Globus pallidus (tissue), 1 donor: ENCODE results near the gene CCDC9B.
A peak's percentile ranks its signal among the peaks of the same experiment; 100 is the strongest.

Experiments used
- DNase-seq: peaks from one replicate; pipeline ENCODE4 v3.0.0-alpha.2; 2015; ENCODE audit warnings: low spot score

CCDC9B gene

DNA sequence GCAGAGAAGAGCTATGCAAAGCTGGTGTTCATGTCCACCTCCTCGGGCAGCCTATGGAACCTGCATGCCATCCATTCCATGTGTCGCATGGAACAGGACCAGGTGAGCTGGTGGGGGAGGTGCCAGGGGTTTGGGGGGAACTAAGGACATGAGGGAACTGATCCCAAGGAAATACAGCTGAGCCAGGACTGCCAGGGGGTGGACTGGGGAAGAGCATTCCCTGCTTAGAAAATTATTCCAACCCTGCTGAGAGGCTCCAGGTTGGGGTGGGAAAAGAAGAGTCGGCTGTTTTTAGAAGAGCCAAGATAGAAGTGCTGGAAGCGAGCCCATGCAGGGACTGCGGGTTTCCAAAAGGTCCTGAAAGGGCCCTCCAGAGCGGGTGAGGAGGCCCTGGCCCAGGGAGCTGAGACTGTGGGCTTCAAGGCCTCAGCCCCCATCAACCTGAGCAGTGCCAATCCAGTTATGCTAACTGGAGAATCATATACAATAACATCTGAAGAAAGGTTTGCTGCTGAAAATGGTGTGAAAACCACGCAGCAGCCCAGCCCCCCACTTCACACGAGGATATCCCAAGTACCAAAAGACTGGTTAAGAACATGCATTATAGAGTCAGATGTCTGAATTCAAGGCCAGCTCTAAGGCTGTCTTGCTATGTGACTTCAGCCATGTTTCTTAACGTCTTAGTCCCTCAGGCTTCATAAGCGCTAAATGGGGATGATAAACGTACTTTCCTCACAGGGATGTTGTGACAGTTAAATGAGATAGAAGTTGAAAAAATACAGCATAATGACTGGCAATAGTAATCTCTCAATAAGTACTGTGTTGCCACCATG lies 25.1 kb upstream of the CCDC9B start:
- DNase-seq = no peak

DNA sequence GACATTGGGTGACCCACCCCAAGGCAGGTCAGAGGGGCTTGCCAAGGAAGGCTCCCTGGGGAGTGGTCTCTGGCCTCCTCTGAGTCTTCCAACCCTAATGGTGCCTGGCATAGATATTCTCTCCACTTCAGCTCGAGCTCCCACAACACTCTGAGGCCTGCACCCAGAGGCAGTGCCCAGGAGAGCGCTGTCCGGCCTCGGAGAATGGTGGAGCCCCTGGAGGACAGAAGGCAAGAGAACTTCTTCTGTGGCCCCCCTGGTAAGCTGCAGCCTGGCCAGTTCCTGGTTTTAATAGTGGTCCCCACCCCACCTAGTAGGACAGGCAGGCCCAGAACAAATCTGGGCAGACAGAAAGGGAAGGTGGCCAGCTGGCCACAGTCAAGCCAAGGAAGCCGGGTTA lies 24.3 kb upstream of the CCDC9B start:
- no peak for DNase-seq

DNA sequence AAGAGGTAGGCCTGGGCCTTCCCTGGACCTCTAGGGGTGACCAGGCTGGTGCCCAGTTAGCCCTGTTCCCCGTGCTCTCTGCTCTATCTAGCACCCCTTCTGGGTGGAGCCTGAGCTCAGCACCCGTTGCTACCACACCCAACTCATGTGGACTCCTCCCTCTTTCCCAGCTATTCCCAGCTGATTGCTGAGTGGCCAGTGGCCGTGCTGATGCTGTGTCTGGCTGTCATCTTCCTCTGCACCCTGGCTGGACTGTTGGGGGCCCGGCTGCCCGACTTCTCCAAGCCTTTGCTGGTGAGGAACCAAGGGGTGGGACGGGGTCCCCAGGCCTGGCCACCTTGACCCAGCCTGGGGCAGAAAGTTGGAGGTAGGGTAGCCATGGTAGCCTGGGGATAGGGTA lies 23.5 kb upstream of the CCDC9B start:
- DNase-seq = no peak

DNA sequence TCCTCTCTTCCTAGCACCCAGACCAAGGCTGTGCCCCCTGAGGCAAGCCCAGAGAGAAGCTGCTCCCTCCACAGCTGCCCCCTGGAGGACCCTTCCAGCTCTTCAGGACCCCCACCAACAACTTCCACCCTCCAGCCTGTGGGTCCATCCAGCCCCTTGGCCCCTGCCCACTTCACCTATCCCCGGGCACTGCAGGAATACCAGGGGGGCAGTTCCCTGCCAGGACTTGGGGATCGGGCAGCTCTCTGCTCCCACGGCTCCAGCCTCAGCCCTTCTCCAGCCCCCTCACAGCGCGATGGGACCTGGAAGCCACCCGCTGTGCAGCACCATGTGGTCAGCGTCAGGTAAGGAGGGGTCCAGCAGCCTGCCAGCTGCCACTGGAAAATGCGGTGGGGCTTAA lies 22.9 kb upstream of the CCDC9B start:
- DNase-seq = no peak

DNA sequence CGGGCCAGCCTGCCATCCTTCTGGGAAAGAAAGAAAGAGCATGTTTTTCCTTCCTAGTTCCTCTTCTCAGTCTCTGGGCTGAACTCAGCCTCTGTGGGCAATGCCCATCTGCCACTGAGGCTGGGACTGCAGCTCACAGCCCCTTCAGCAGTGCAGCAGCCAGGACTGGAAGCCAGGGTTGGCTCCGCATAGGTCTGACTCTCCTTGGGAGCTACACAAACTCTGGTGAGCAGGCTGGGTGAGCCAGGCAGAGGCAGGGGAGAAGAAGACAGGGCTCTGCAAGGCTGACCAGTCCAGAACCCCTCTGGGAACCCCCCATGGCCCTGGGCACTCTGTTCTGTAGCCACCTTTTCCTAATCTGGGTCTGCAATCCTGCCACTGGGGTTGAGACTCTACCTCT lies 20.9 kb upstream of the CCDC9B start:
- DNase-seq = no peak

DNA sequence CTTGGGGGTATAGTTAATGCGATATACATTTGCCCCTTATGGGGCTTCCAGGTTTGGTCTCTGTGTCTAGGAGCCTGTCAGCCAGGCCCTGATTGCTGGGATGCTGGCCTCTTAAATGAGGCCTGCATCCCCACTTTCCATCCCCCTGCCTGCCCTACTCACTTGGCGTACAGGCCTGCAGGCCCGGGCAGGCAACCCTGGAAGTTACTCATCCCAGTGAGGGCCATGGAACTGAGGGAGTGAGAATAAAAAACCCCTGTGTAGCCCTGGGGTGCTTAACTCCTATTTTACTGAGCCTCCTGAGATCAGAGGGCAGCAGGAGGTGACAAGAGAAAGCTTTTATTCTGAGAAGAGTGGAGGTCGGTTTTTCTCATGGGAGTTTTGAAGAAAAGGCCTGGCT lies 19.3 kb upstream of the CCDC9B start:
- DNase-seq = no peak

DNA sequence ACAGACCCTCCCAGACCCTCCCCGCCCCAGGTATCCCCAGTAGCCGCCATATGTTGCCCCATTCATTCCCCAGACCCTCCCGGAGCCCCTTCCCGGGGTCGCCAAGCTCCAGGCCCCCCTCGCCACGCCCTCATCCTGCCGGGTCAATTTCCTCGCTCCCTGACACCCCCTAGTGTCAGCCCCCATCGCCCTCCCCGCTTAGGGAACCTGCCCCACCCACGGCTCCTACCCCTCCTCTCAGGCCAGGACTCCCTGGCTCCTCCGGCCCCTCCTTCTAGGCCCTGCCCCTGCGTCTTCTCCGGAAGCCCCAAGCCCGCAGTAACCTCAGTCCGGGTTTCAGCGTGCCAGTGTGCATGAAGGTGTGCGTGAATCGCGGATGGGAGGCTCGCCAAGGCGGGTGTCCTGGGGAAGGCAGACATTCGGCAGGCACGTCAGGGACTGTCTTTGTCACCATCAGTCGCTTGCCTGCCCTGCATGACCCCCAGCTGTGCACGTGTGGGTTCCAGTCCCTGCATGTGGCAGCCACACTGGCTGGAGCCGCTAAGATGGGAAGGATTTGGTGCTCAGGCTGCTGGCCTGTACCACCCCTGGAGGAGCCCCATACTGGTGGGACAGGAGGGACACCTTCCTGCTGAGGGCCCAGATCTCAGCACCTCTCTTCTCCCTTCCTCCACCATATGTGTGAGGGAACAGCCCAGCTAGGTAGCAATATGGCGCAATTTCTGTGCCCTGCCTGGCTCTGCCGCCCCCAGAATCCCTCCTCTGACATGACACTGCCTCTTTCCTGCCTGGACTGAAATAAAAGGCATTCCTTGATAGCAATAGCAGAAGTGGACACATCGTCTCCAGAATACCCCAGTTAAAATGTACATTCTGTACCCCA lies 18.0 kb upstream of the CCDC9B start:
- DNase-seq = no peak

DNA sequence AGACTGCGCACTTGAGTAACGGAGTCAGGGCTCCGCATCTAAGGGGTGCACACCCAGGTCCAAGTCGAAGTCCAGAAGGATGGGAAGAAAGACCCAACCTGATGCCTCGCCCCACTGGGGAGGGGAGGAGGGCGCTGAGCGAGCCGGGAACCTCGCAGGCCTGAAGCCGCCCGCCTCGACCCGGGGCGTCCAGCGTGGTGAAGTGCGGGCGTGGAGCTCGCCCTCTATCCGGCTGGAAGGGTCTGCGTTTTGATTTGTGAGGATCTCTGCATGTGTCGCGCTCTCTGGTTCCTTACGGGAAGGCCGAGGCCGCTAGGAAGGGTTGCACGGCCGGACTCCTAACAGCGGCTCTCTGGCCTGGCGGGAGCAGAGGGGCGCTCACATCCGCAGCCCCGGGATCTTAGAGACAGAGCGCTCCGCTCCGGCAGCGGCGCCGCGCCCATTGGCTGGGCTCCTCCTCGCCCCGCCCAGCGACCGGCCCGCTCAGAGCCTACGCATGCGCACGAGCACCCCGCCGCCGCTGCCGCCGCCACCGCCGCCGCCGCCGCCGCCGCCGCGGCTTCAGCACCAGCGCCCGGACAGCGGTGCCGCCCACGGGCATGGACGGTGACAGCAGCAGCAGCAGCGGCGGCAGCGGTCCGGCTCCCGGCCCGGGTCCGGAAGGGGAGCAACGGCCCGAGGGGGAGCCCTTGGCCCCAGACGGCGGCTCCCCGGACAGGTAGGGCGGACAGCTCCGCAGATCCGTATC lies 17.2 kb upstream of the CCDC9B start, which contains the start of gene DISP2:
Gene DISP2 (plus strand): TSS at position 497 of the 748 bp plus-strand sequence. CDS start 103 bp downstream, at position 600.
- DNase-seq = peak; percentile 85

DNA sequence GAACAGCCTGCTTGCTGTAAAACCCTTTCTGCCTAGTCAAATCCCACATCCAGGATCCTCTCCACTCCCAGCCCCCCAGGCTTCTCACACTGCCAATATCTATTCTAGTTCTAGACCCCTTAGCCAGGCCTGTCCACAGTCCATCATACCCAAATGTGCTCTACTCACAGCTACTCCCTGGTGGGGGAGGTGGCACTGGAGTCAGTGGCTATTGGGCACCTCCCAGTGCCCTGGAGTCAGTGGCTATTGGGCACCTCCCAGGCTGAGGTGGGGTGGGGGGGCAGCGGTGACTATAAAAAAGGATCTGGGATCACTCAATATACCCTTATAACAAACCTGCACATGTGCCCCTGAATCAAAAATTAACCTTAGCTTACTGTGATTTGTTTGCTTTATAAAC lies 16.5 kb upstream of the CCDC9B start:
- DNase-seq = no peak

DNA sequence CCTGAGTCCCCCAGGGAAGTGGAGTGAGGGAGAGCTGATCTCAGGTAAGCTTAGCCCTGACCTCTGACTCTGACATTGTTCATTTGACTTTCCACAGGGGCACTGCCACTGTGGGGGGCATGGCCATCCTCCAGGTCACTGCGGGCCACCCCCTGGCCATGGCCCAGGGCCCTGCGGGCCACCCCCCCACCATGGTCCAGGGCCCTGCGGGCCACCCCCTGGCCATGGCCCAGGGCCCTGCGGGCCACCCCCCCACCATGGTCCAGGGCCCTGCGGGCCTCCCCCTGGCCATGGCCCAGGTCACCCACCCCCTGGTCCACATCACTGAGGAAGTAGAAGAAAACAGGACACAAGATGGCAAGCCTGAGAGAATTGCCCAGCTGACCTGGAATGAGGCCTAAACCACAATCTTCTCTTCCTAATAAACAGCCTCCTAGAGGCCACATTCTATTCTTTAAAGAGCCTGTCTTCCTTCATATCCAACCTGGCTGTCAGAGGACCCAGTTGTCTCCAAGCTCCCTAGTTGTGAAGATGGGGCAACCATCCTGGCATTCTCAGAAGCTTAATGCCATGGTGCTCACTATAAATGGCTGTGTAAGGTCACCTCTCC lies 15.3 kb upstream of the CCDC9B start:
- no peak for DNase-seq

DNA sequence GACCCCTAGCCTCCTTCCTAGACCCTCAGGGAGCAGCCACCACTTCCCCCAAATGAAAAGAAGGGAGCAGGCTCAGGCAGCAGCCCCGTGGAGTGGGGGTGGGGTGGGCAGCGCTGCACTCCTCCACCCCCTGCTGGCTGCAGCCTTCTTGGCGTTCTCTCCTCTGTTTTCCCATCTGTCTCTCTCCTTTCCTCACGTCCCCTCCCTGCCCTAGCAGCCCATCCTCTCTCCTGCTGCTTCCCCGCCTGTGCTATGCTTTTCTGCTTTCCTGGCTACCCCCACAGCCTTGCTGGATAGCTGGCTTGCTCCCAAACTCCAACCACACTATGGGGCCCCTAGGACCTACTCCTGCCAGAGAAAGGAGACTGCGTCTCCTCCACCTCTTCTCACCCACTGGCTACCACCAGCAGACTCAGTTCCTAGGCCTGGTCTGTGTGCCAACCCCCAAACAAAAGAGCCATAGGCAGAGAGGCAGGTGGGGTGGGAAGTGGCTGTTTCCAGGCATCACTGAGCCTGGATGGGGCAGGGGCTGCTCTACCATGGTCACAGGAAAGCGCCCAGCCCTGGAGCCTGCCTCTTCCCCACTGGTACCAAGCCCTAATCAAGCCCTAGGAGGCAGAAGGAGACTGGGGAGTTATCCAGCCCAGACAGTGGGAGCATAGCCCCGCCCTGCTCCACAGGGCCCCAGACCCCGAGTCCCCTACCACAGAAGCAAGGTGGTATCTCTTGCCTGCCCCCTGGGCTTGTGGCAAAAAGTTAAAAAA lies 13.9 kb upstream of the CCDC9B start:
- DNase-seq = no peak

DNA sequence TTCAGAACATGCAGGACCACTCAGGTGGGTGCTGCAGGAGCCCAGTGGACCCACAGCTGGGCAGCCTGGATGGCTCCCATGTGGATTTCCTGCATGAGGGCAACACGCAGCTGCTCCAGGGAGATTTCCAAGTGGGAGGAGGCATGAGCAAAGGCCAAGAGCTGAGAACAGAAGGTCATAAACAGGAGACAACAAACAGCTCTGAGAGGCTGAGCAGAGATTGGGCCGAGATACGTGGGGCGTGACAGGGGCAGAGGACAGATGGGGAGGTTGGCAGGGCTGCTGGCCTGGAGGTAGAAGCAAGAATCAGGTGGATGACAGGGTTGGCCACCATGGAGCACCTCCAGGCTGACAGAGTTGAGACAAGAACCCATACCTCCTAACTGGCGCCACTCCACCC lies 13.0 kb upstream of the CCDC9B start:
- DNase-seq = no peak

DNA sequence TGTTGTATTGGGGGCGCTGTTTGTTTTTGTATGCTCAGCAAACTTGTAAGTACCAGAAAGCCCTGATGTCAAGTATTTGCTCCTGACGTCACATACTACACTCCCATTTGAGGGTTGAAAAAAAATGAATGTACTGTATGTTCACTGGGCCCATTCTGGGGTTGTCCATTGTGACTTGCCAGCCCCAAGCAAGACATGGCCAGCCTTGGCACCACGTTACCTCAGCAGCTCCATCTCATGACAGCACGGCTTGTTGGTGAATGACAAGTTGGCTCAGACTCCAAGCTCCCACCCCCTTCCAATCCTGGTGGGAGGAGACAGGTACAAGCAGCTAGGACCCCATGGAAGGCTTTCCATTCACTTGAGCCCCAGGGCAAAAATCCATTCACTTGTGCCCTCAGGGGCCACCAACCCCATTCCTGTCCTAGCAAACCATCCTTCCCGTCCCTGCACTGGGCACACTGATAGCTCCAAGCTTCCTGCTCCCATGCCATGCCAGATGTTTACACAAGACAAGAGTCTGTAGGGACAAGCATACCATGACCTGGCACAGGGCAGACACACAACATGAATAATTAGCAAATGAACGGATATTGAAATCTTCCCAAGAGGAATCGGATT lies 11.7 kb upstream of the CCDC9B start:
- DNase-seq = no peak

DNA sequence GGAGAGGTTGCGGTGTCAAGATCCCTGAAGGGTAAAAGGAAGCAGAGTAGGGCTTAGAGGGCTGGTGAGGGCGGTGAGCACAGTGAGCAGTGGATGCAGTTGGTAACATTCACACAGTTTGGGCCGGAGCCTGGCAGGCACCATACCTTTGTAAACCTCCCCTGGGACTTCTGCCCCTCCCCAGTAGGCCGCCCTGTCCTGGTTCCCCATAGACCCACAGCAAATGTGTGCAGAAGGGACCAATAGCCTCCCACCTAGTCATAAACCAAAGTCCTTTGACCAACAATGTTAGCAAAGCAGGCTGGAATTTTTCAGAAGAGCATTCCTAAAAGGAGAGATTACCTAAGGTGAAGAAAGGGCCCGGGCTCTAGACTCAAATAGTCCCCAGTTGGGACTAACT lies 8.4 kb upstream of the CCDC9B start:
- DNase-seq = no peak

DNA sequence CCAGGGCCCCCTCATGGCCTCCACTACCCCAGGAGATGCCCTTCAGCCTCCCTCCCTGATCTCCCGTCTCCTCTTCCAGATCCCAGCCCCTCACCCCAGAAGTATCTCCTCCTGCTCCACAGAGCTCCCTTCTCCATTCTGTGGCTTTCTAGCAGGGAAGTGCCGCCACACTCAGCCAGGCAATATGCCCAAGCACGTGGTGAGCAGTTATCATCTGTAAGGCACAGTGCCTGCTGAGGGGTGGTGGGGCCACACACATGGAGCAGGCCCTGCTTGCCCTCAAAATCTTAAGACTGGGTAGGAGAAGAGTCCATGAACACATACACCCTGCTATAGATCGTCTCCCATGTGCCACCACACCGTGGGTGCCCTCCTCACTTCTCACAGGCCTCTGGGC lies 7.7 kb upstream of the CCDC9B start:
- DNase-seq = no peak

DNA sequence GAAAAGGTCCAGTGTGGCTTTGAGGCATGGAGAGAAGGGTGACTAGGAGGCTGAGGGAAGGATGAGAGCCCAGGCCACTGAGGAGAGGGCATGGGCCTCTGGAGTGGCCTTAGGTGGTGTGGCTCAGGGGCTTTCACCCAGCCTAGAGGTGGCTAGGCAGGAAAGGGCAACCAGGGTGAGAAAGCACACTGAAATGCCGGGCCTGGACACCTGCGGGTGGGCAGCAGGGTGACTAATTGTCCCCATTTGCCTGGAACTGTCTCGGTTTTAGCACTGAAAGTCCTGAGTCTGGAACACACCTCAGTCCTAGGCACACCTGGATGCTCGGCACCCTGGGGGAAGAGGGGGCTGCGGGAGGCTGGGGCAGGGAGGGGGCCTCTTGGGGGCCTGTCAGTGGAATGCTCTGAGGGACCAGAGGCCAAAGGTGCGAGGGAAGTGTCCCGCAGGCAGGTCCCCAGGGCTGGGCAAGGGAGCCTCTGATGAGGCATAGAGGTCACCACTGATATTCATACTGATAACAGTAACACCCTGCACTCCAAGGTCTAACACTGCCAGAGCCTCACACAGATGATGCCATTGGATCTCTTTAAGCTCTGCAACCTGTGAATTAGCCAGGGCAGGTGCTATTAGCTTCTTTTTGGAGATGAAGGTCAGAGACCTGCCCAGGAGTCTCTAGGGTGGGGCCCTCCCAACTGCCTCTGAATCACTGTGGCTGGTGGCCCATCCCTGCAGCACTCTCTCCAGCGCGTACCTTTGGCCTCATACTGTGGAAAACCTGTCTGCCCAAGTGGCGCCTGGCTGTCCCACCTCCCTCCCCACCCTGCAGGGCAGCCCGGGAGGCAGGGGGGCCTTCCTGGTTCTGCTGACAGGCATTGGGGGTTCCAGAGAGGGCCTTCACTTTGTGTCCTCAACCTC lies 7.1 kb upstream of the CCDC9B start:
- DNase-seq = no peak

DNA sequence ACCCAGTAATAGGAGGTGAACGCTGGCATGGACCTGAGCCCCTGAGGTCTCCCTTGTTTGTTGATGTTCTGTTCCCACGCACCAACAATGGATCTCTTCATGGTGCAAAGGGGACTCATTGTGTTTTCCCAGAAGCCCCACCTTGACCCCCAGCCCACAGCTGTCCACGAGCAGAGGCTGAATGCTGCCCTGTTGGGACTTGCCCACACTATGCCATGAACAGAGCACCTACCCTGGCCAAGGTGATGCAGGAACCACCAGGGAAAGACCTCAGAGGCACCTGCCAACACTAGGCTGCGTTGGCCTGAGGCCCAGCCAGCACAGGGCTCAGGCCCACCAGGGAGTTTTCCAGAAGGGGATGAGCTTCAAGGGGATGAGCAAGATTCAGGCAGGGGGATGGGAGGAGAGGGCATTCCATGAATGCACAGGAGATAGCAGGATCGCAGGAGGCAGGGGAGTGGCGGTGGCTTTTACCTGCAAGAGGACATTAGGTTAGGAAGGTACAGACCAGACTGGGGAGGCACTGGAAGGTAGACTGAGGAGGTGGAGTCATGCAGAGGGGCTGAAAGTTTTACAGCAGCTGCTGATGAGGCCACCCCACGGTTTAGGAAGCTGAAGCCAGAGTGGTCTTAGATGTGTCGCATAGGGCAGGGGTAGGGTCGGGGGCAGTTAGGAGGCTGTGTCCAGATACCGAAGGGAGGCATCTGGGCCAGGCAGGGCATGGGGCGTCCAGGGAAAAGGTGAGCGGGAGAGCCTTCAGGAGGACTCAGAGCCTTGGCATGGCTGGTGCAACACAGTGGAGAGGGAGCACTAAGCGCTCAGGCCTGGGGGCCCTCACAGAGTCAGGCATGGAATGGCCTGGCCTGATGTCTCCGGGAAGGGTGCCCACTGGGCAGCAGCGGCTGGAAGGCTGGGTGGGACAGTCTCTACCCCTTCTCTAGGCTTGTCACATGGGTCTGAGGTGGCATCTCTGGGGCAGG lies 6.1 kb upstream of the CCDC9B start:
- DNase-seq = no peak

DNA sequence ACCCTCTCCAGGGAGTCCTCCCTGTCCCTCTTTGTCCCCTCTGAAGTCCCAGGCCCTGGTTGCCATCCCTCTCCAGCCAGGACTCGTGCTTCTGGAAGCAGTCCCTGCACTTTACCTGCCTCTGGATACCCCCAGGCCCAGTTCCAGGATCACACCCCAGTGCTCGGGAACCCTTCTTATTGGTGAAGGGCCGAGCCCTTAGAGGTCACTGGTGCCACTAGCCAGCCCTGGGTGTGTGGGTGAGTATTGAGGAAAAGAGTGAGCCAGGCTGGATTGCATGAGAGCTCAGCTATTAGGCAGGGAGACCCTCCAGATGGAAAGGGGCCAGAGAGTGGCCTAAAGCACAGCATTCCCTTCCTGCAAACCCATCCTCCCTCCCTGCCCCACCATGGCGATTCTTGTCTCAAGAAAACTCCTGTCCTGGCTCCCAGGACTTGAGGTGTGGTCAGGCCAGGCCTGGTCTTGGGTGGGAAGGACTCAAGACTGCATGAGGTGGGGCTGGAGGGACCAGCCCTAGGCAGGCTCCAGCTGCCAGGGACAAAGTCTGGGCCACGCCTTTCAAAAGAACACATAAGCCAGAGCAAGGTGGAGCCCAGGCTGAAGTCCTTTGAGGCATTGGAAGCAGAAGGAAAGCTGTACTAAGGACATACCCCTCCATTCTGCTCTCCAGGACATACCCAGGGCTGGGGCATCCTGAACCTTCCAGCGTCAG lies 5.3 kb upstream of the CCDC9B start:
- no peak for DNase-seq
